Motor neuron (in vitro differentiated cells): ENCODE results near the gene NDUFAF2. TPM values are rescaled to one million over a fixed set of nuclear protein-coding genes. Genes with fewer than 3 reads are reported as not detected.

Experiments
- total RNA-seq, 8 experiments: library from RNA; unstranded; fragments of 300-600 nt; gene quantifications; 2 replicates each; pipeline versions ENCODE4 v1.2.3 to v1.2.4, GENCODE V29; 2022

Gene NDUFAF2
- total RNA-seq, 8 experiments from 2014 or later = 50.5 to 78.2 (median 64.4) TPM

Other genes starting within 250 kb of the NDUFAF2 start
- 10 to 100 TPM in 2 of 8 experiments, 1 to 10 TPM in 5, under 1 TPM in 1; 0.71 to 24.9 (median 2.8) TPM for gene DEPDC1B, start 245.0 kb upstream of the NDUFAF2 start, total RNA-seq
- gene ELOVL7, start 100.9 kb upstream of the NDUFAF2 start, total RNA-seq = 1 to 10 TPM in 4 of 8 experiments, under 1 TPM in 4; 0.08 to 5.4 (median 1.4) TPM
- gene ERCC8, start 135 bp upstream of the NDUFAF2 start, total RNA-seq = 10 to 100 TPM; 11.2 to 21.8 (median 16.1) TPM
- 10 to 100 TPM; 24.7 to 40.8 (median 36.6) TPM for gene SMIM15, start 217.3 kb downstream of the NDUFAF2 start, total RNA-seq